Erythroblast (primary cell): ENCODE results near the gene PDGFRB.

Experiments used
- GATA1 ChIP-seq: IDR thresholded peaks from 2 replicates; pipeline ENCODE4 v1.6.1; 2011; ENCODE audit warnings: low read depth, mild to moderate bottlenecking, control low read depth, low read length, moderate library complexity
- POLR2A ChIP-seq: IDR thresholded peaks from 2 replicates; pipeline ENCODE4 v1.6.1; 2011; ENCODE audit warnings: mild to moderate bottlenecking, low read length

DNA sequence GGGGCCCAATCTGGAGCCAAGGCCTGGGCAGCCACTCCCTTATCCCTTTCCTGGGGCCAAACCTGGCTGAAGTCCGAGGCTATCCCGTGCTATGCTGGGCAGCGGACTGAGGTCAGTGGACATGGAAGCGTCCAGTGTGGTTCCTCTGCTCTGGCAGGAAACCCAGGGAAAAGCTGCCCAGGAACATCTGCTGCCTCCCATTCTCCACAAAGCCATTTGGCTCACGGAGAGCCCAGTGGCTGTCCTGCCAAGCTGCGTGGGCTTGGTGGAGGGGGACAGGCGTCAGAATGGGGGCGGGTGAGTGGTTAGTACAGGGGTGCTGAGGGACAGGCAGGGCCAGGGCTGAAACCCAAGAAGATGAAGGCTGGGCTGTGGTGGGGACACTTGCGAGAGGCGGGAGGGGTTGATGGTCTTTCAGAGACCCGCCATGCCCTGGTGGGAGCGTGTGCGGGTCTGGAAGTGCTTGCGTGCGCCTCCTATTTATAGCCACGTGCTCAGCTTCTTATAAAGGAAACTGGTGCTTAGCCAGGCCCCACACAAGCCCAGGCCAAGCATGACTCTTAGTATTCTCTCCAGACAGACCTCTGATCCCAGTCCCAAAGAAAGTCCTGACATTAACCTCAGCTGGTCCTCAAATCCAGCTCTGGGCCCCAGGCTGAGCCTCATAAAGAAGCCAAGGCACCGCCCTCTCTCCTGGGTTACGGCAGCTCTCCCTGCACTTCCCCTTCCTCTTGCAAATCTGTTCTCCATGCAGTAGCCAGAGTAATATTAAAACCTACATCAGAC, 24.8 kb upstream of the PDGFRB start:
- TF ChIP-seq POLR2A: no peak
- TF ChIP-seq GATA1: no peak
